Measurements from ENCODE around the gene ARRDC4. TPM values are rescaled to one million over a fixed set of nuclear protein-coding genes. Genes with fewer than 3 reads are reported as not detected.

ARRDC4 gene
- total and polyA plus RNA-seq, 5 experiments from 2014 or later, result 0.53 to 1.5 (median 0.63) TPM

- ATAC-seq, result no peak
Measured at GRCh38 chr15:97991972-97992541, 31.6 kb downstream of the ARRDC4 start.

GRCh38 chr15:97992823-97993222, 32.3 kb downstream of the ARRDC4 start:
- DNase-seq (no peak), ATAC-seq (no peak)
- peaks cover 6 to 14% (median 12%) of the 10 kb centered on the region in 4 donors for H3K4me1 Mint-ChIP-seq
- H3K27ac Mint-ChIP-seq, result no peak overlapping the region
- H3K9me3 Mint-ChIP-seq, result peaks cover 2 to 7% (median 4%) of the 10 kb centered on the region in 9 donors
- peaks cover 0 to 7% (median 0%) of the 10 kb centered on the region in 5 donors for H3K27me3 Mint-ChIP-seq
- peaks cover 0 to 5% (median 2%) of the 10 kb centered on the region in 3 donors for H3K36me3 Mint-ChIP-seq
- no peak overlapping the region for H3K4me3 Mint-ChIP-seq
- POLR2A ChIA-PET, result no interaction called here

More at GRCh38 chr15:97991972-97992541, 31.6 kb downstream of the ARRDC4 start:
- H3K27ac Mint-ChIP-seq, result no peak overlapping the region
- H3K4me1 Mint-ChIP-seq, result peaks cover 6 to 14% (median 12%) of the 10 kb centered on the region in 4 donors
- no peak for DNase-seq
- peaks cover 0 to 7% (median 0%) of the 10 kb centered on the region in 5 donors for H3K27me3 Mint-ChIP-seq
- POLR2A ChIA-PET, result no interaction called here
- peaks cover 3 to 12% (median 9%) of the 10 kb centered on the region in 9 donors for H3K9me3 Mint-ChIP-seq
- no peak overlapping the region for H3K4me3 Mint-ChIP-seq
- peaks cover 0 to 5% (median 2%) of the 10 kb centered on the region in 3 donors for H3K36me3 Mint-ChIP-seq

- Mint-ChIP-seq H3K36me3 (no peaks in the 10 kb centered on the region), H3K27ac (no peak overlapping the region), H3K9me3 (peaks cover 0 to 2% (median 0%) of the 10 kb centered on the region in 9 donors), H3K4me1 (peaks cover 6 to 14% (median 12%) of the 10 kb centered on the region in 4 donors), H3K4me3 (no peak overlapping the region), H3K27me3 (peaks cover 0 to 4% (median 0%) of the 10 kb centered on the region in 5 donors)
- POLR2A ChIA-PET, result no interaction called here
- DNase-seq (no peak), ATAC-seq (no peak)
Measured at GRCh38 chr15:97993310-97993738, 32.8 kb downstream of the ARRDC4 start.

- no peak overlapping the region for H3K4me3 Mint-ChIP-seq
- ATAC-seq, result no peak
- H3K27ac Mint-ChIP-seq, result no peak overlapping the region
- no peak for DNase-seq
- peaks cover 0 to 2% (median 0%) of the 10 kb centered on the region in 9 donors for H3K9me3 Mint-ChIP-seq
- POLR2A ChIA-PET, result no interaction called here
- peaks cover 6 to 14% (median 12%) of the 10 kb centered on the region in 4 donors for H3K4me1 Mint-ChIP-seq
- H3K36me3 Mint-ChIP-seq, result no peaks in the 10 kb centered on the region
- H3K27me3 Mint-ChIP-seq, result peaks cover 0 to 4% (median 0%) of the 10 kb centered on the region in 5 donors
Measured at GRCh38 chr15:97994236-97994635, 33.7 kb downstream of the ARRDC4 start.

- POLR2A ChIA-PET, result no interaction called here
- Mint-ChIP-seq H3K27ac (no peak overlapping the region), H3K27me3 (peaks cover 0 to 4% (median 0%) of the 10 kb centered on the region in 5 donors), H3K9me3 (peaks cover 0 to 2% (median 0%) of the 10 kb centered on the region in 9 donors), H3K4me1 (peaks cover 6 to 14% (median 12%) of the 10 kb centered on the region in 4 donors), H3K36me3 (no peaks in the 10 kb centered on the region), H3K4me3 (no peak overlapping the region)
- ATAC-seq (no peak), DNase-seq (no peak)
Measured at GRCh38 chr15:97995192-97995591, 34.7 kb downstream of the ARRDC4 start.

GRCh38 chr15:97995881-97996603, 35.5 kb downstream of the ARRDC4 start:
- no peaks in the 10 kb centered on the region for H3K9me3 Mint-ChIP-seq
- peaks cover 6 to 14% (median 12%) of the 10 kb centered on the region in 4 donors for H3K4me1 Mint-ChIP-seq
- no peaks in the 10 kb centered on the region for H3K36me3 Mint-ChIP-seq
- peaks cover 0 to 1% (median 0%) of the 10 kb centered on the region in 5 donors for H3K27me3 Mint-ChIP-seq
- POLR2A ChIA-PET, result no interaction called here
- DNase-seq, result no peak
- ATAC-seq, result no peak
- no peak overlapping the region for H3K27ac Mint-ChIP-seq
- peak overlapping the region in 3 of 10 donors; percentile 7 to 40 (median 15) for H3K4me3 Mint-ChIP-seq

- no peak overlapping the region for H3K4me3 Mint-ChIP-seq
- H3K36me3 Mint-ChIP-seq, result no peaks in the 10 kb centered on the region
- H3K27ac Mint-ChIP-seq, result no peak overlapping the region
- peaks cover 6 to 14% (median 12%) of the 10 kb centered on the region in 4 donors for H3K4me1 Mint-ChIP-seq
- ATAC-seq (no peak), DNase-seq (no peak)
- POLR2A ChIA-PET, result no interaction called here
- no peaks in the 10 kb centered on the region for H3K9me3 Mint-ChIP-seq
- peaks cover 0 to 1% (median 0%) of the 10 kb centered on the region in 5 donors for H3K27me3 Mint-ChIP-seq
Measured at GRCh38 chr15:97998307-97999071, 38.0 kb downstream of the ARRDC4 start.

- no peak for ATAC-seq
Measured at GRCh38 chr15:98000249-98001203, 40.0 kb downstream of the ARRDC4 start.

GRCh38 chr15:98001663-98002194, 41.2 kb downstream of the ARRDC4 start:
- H3K36me3 Mint-ChIP-seq, result no peaks in the 10 kb centered on the region
- no peak overlapping the region for H3K4me3 Mint-ChIP-seq
- no peaks in the 10 kb centered on the region for H3K27me3 Mint-ChIP-seq
- H3K9me3 Mint-ChIP-seq, result no peaks in the 10 kb centered on the region
- ATAC-seq (no peak), DNase-seq (no peak)
- H3K4me1 Mint-ChIP-seq, result no peaks in the 10 kb centered on the region
- no peak overlapping the region for H3K27ac Mint-ChIP-seq
- POLR2A ChIA-PET, result no interaction called here

More at GRCh38 chr15:98000249-98001203, 40.0 kb downstream of the ARRDC4 start:
- Mint-ChIP-seq H3K4me1 (peaks cover 6 to 10% (median 9%) of the 10 kb centered on the region in 4 donors), H3K27ac (no peak overlapping the region), H3K27me3 (no peaks in the 10 kb centered on the region), H3K4me3 (no peak overlapping the region), H3K9me3 (no peaks in the 10 kb centered on the region), H3K36me3 (no peaks in the 10 kb centered on the region)
- POLR2A ChIA-PET, result no interaction called here
- no peak for DNase-seq

GRCh38 chr15:98002419-98002818, 41.9 kb downstream of the ARRDC4 start:
- H3K4me1 Mint-ChIP-seq, result no peaks in the 10 kb centered on the region
- no peaks in the 10 kb centered on the region for H3K27me3 Mint-ChIP-seq
- DNase-seq, result no peak
- H3K4me3 Mint-ChIP-seq, result no peak overlapping the region
- POLR2A ChIA-PET, result no interaction called here
- H3K36me3 Mint-ChIP-seq, result no peaks in the 10 kb centered on the region
- no peaks in the 10 kb centered on the region for H3K9me3 Mint-ChIP-seq
- no peak overlapping the region for H3K27ac Mint-ChIP-seq
- no peak for ATAC-seq

GRCh38 chr15:98002866-98003265, 42.4 kb downstream of the ARRDC4 start:
- ATAC-seq (no peak), DNase-seq (no peak)
- H3K27ac Mint-ChIP-seq, result no peak overlapping the region
- no peak overlapping the region for H3K4me3 Mint-ChIP-seq
- no peaks in the 10 kb centered on the region for H3K9me3 Mint-ChIP-seq
- POLR2A ChIA-PET, result no interaction called here
- no peaks in the 10 kb centered on the region for H3K27me3 Mint-ChIP-seq
- no peaks in the 10 kb centered on the region for H3K4me1 Mint-ChIP-seq
- H3K36me3 Mint-ChIP-seq, result no peaks in the 10 kb centered on the region

- Mint-ChIP-seq H3K4me1 (no peaks in the 10 kb centered on the region), H3K27me3 (no peaks in the 10 kb centered on the region), H3K4me3 (no peak overlapping the region), H3K9me3 (no peaks in the 10 kb centered on the region), H3K36me3 (no peaks in the 10 kb centered on the region), H3K27ac (no peak overlapping the region)
- no peak for ATAC-seq
- DNase-seq, result no peak
- POLR2A ChIA-PET, result no interaction called here
Measured at GRCh38 chr15:98003518-98003917, 43.0 kb downstream of the ARRDC4 start.

Data from naive thymus-derived CD8-positive, alpha-beta T cell (primary cell).